HFF-Myc (cell line): ENCODE measurements around the gene RNU6-9.

Experiments used
- DNase-seq: peaks from one replicate; pipeline ENCODE4 v3.0.0-alpha.2; 2011; ENCODE audit warnings: low read depth; ENCODE audit errors: extremely low read depth
- H3K4me3 ChIP-seq: replicated peaks from 2 replicates; pipeline ENCODE4 v1.5.1; 2011; ENCODE audit warnings: low read depth, mild to moderate bottlenecking, control low read depth, low read length
- CTCF ChIP-seq: IDR thresholded peaks from 2 replicates; pipeline ENCODE4 v1.5.1; 2012; ENCODE audit warnings: mild to moderate bottlenecking, low read depth, low read length, control low read depth; ENCODE audit errors: missing control alignments

Gene RNU6-9

GRCh38 chr19:881385-882071, 11.8 kb upstream of the RNU6-9 start:
- no peak for TF ChIP-seq CTCF
- DNase-seq = no peak
- no peak overlapping the region for H3K4me3 ChIP-seq

GRCh38 chr19:882871-883497, 10.3 kb upstream of the RNU6-9 start:
- DNase-seq = no peak
- H3K4me3 ChIP-seq = no peak overlapping the region
- TF ChIP-seq CTCF = no peak

- no peak for DNase-seq
Observed at GRCh38 chr19:883661-884211, 9.5 kb upstream of the RNU6-9 start.

GRCh38 chr19:884420-885211, 8.7 kb upstream of the RNU6-9 start:
- TF ChIP-seq CTCF = no peak
- no peak overlapping the region for H3K4me3 ChIP-seq
- no peak for DNase-seq

More at GRCh38 chr19:883661-884211, 9.5 kb upstream of the RNU6-9 start:
- H3K4me3 ChIP-seq = no peak overlapping the region
- no peak for TF ChIP-seq CTCF

GRCh38 chr19:885536-886224, 7.6 kb upstream of the RNU6-9 start:
- H3K4me3 ChIP-seq = no peak overlapping the region
- no peak for TF ChIP-seq CTCF
- no peak for DNase-seq

- no peak for TF ChIP-seq CTCF
- peak; percentile 89 for DNase-seq
Observed at GRCh38 chr19:887072-887471, 6.2 kb upstream of the RNU6-9 start.

More at GRCh38 chr19:887072-887471, 6.2 kb upstream of the RNU6-9 start:
- no peak overlapping the region for H3K4me3 ChIP-seq
